GM21825 (cell line): ENCODE results near the gene AP2B1.
A peak's percentile ranks its signal among the peaks of the same experiment; 100 is the strongest.
"Not testable (repeated sequence)": the region's sequence is repeated elsewhere in the genome, so short reads cannot be mapped to it uniquely, and the experiment has no call there.

Experiments
- ATAC-seq: cut with Tn5 transposase; IDR thresholded peaks from one replicate; pipeline ENCODE4 v1.9.1; 2021; ENCODE audit warnings: mild to moderate bottlenecking, moderate library complexity; ENCODE audit not compliant: unreplicated experiment

Gene AP2B1

DNA sequence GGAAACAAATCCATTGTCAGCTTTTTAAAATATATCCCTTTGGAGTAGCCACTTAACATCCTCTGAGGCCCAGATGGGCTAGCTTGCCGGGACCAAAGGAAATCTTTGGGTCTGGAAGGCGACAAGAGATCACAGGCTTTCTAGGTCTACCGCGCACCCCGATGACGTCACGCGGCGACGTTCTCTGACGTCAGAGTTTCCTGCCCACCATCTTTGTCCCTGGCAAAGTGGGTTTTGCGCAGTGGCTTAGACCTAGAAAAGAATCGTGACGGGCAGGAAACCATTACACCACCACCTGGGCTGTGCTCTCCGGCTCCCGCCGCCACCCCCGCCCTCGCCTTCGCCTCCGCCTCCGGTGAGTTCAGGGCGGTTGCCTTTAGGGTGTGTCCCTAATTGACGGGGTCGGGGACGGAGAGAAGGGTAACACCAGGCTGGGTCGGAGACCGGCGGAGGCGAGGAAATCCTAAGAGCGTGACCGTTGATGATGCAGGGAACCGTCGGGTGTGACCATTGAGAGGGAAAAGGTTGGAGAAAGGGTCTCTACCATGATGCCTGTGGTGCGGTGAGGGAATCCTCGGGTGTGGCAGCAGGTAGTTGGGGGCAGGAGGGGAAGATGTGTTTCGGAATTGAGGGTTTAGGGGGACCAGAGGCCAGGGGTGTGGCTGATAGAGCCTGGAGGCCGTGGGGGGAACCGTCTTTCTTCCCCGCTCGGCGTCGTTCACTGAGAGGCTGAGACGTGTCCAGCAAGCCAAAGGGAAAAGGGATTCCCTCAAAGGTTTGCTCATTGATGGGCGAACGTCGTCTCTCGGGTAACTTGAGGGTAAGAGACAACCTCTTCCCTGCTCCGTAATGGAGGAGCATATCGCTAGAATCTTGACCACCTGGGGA, at the start of gene AP2B1:
Gene AP2B1 (plus strand): TSS at position 249 of the 888 bp plus-strand sequence. CDS start 6,709 bp downstream, outside the sequence.
- ATAC-seq: peak; percentile 86

DNA sequence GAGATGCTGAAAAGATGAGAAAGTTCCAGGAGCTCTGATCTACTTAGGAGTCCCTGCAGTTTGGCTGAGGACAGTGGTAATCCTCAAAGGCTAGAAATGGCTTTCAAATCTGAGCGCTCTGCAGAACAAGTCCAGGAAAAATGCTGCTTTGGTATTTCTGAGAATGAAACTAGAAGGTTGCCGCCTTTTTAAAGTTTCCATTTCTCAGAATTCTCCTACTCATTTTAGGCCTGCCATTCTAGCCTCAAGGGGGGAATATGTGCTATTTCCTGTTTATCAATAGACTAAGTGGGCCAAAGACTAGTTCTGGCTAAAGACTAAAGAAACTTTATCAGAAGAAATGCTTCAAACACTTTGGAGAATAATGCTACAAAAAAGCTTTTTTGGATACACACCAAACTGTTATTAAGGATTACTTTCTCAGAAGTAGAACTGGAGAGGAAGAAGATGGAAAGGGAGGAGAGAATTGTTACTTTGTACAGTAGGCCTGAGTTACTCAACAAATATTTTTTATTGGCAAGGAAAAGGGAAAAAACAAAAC, 49.5 kb upstream of the AP2B1 start, which contains the start of gene SLFN12L:
Gene SLFN12L (minus strand): TSS at position 78 of the 541 bp plus-strand sequence. CDS start 15,314 bp downstream, outside the sequence.
- ATAC-seq: no peak

DNA sequence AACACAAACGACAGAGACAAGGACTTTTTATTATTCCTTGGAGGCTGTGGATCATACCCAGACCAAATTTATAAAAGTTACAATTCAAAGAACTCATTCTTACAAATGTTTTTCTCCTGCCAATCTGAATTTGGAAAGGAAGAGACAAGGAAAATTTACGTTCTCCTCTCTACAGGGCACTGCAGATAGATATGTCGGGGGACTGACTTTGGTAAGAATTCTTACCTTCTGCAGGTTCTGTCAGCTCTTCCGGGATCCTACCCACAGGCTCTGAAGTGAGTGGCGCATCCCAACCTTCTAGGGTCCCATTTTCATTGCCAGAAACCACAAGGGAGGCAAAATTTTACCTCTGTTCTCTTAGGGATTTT, 47.5 kb upstream of the AP2B1 start:
- ATAC-seq: no peak

DNA sequence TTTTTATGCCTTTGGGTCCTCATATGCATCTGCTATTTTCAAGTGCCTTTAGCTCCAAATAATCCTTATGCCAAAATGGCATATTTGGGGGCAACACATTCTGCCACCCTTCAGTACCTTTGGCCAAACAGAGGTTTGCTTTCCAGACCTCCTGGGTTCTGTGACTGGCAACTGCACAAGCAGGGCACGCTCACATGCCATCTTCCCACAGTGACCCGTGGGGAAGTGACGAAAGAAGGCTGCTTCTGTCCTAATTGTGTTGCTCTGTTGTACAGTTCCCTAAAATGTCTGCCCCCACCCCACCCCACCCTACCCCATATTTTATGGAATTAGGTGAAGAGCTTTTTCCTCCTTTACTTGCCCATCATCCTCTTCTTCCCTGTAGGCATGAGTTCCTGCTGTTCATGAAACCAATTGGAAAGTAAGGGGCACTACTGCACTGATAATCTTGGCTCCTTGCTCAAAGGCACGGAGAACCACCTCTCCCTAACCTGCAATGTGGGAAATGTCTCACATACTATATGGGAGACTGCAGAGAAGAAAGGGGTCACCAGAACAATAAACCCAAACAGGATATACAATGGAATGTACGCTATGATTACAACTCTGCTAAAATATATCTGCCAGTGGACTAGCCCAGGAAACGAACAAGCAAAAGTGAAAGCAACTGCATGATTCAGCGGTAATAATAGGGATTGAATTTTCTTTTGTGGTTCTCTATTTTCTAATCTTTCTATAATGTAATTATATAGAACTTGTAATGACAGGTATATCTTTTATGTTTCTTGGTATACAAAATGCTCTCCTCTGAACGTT, 46.3 kb upstream of the AP2B1 start:
- ATAC-seq: no peak

DNA sequence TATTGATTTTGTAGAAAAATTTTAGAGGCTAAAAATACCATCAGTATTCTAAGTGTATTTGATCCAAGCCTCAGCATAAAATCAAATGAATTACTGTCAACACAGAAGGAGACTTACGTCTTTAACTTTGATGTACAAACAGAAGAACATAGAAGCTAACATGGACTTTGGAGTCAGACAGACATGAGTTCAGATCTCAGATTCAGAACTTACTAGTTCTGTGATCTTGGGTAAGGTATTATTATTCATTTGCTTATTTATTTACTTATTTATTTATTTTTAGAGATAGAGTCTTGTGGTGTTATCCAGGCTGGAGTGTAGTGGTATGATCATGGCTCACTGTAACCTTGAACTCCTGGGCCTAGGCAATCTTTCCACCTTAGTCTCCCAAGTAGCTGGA, 45.7 kb upstream of the AP2B1 start:
- no peak for ATAC-seq

DNA sequence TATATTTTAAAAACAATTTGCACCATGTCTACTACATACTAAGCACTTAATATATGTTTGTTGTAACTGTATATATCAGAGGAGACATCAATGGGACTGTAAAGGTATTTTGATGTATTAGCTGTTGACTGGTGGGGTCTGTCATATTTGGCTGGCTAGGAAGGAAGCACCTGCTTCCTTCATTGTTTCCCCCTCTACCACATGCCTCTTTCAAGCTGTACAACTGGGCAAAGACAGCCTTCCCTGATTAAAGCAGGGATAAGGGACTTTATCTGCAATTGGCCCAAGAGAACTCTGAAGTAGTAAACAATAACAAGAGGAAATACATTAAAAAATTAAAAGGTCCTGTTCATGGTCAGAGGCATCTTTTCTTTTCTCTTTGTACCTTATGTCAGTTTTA, 44.1 kb upstream of the AP2B1 start:
- no peak for ATAC-seq

DNA sequence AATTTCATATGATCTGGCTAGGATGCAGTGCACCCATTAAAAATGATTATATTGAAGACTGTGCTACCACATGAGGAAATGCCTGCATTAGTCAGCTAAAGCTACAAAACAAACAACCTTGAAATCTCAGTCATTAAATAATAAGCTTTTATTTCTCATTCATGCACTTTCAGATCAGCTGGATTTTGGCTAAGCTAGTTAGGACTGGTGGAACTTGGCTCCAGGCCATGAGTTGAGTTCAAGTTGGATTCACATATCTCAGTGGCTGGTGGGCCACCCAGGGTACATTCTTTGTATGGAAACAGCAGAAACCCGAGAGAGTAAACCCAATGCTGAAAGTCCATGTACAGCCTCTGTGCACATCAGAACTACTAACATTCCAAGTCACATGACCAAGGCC, 43.3 kb upstream of the AP2B1 start:
- no peak for ATAC-seq

DNA sequence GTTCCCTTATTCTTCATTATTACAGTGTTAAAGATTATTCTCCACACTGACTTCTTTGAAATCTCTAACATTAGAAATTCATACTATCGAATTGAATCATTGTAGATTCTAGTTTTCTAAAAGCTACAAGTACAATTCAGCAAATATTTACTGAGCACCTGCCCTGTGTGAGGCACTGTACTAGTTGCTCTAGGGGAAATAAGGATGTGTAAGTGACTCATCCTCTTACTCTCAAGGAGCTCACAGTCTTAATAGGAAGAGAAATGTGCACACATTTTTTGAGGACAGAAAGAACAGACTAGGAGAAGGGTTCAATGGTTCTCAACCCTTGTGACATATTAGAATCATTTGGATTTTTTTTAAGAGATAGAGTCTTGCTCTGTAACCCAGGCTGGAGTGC, 42.0 kb upstream of the AP2B1 start:
- ATAC-seq: no peak

DNA sequence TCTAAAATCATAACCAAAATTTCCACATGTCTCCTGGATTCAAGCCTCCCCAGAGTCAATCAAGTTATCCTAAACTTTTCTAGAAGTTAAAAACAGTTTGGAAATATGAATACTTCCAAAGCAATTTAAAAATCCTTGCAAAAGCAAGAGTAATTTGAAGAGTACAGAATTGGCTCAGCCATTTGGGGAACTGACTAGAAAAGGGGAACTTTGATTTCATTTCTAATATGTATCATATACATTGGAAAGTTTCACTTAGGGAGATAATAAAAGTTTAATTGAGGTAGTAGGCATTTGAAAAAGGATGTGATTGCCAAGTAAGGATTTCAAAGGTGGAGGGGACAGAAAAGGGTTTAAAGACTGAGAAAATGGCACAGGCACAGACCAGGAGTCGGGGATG, 40.6 kb upstream of the AP2B1 start:
- no peak for ATAC-seq

DNA sequence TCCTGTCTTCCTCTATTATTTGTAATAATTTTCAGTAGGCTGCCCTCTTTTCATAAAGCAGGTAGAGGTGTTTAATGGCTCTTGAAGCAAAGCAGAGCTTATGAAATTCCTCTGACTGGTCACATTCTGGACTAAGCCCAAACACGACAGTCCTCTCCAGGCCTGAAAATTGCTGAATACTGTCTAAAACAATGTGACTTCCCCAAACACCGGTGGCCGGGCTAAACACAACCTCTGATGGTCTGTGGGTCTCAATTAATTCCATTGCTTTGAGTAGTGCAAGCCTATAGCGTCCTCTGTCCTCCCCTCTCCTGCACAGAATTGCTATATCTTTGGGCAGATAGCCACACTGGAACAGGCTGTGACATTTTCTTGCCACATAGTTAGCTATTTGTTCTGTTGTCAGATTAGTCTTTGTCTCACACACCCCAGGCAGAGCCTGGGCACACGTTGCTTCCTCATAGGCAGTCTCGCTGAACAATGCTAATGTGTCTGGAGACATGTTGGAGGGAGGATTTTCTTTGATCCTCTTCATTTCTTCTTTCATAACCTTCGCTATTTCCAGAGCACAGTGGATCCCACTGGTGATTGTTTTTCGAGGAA, 38.8 kb upstream of the AP2B1 start:
- ATAC-seq: no peak

DNA sequence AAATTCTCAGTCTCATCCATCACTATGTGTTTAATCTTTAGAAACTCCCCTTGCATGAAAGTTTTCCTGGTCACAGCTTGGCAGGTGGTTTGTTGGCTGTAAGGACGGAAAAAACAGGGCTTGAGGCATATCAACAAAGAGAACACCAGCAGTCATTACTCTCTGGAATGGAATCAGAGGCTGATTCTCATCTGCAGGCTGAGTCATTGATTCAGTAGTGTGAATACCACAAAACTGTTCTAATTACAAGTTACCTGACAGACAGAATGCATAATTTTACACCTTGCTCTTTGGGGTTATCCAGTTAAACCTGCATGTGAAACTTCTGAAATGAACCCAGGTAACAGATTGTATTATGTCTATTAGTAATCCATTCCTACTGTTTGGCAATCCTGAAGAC, 38.1 kb upstream of the AP2B1 start:
- no peak for ATAC-seq

DNA sequence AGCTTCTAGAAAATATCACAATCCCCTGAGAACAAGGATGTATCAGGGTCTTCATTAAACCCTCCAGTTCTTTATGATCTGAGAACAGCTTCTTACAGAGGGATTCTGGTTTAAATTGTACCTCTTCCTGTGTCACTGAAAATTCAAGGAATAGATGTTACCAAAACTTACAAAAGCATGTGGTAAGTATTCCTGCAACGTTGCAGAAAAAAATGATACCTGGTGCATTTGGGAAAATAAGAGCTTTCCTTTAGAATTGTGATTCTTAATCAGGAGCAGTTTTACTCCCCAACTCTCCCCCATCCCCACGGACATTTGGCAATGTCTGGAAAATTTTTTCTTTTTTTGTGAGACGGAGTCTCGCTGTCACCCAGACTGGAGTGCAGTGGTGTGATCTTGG, 33.8 kb upstream of the AP2B1 start:
- no peak for ATAC-seq

DNA sequence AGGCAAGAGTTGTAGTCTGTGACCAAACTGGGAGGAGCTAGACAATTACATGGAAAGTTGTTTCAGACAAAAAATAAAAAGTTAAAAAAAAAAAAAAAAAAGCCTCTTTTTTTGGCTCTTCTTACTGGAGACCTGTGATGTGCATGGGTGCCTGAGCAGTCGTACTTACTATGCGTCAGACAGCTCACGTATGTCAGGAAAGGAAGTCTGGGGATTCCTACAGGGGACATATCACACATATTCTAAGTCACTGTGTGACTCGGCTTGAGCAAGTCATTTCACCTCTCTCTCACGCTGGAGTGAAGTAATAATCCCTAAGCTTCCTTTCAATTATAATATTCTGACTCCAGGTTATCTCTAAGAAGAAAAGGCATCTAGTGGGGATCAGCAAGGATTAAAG, 32.5 kb upstream of the AP2B1 start:
- no peak for ATAC-seq

DNA sequence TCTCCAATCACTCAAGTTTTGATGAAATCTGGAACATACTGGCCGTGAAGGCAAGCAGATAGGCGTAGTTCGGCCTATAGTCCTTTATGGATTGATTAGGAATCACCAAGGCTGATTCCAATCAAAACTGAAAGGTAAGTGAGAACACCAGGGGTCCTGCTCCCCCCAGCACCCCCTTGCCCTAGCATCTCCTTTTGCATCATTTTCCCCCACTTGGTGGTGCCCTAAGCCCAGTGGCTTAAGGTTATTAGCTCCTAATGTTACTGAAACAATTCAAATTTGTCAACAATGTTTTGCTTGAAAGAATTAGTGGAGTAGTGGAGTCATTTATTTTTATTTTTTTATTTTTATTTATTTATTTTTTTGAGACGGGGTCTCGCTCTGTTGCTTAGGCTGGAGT, 31.4 kb upstream of the AP2B1 start:
- ATAC-seq: no peak

DNA sequence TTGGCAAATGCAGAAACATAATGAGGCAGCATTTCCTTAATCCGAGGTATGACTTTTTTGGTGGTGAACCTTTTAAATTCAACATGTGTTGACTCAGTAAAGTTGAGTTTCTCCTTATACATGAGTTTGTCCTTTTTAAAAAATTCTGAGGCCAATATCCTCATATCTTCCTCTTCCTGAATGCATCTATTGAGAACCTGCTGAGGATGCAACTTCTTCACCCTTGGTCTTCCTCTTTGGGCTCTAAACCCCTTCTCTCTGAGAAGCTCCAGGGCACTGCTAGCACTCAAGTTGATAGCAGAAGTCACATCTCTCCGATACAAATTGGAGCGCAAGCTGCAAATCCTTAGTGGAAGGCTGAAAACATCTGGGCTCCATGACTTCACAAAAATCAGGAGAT, 29.8 kb upstream of the AP2B1 start:
- ATAC-seq: no peak

DNA sequence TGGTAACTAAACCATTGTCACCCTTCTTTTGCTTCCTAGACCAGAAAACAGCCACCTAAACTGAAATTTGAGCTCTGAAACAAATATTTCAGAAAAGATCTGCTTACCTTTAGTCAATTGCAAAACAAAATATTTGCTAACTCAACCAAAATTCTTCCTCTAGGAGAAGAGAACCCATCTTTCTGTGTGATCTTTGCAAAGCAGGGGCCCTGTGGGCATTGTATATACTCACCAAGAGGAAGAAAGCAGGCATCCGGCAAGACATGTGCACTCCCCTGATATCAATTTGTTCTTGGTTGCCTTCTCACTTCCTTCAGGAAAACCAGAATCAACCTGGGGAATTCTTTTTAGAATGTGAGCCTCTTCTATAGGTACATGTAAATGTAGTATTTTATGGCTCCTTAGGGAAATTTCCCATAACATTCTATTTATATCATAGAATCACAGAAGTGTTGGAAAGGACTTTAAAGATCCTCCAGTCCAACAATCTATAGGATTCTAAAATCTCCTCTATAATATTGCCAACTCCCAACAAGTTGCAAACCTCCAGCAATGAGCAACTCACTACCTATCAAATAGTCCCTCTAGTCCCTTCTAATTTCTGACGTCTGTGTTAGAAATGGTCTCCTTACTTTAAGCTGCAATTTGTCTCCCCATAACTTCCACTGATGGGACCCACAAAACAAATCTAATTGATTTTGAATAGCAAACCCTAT, 27.5 kb upstream of the AP2B1 start:
- ATAC-seq: no peak

DNA sequence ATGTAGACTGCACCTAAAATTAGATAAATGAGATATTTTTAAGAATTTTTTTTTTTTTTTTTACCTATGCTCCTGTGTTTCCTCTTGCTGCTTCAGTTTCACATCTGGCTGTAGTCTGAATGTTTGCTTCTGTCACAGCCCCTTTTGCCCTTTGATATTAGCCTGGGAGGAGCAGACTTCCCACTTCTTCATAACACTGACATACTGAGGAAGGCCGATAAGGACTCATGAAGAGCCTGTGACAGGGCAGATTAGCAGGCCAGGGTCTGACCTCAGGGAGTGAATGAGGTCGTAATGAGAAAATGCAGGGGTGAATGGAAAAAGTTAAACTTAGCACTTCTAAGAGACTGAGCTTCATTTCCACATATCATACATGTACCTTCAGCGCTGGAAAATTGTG, 26.4 kb upstream of the AP2B1 start, which contains the start of gene SLFN14:
Gene SLFN14 (minus strand): TSS at position 117 of the 400 bp plus-strand sequence. CDS start 2,757 bp downstream, outside the sequence.
- ATAC-seq: no peak

DNA sequence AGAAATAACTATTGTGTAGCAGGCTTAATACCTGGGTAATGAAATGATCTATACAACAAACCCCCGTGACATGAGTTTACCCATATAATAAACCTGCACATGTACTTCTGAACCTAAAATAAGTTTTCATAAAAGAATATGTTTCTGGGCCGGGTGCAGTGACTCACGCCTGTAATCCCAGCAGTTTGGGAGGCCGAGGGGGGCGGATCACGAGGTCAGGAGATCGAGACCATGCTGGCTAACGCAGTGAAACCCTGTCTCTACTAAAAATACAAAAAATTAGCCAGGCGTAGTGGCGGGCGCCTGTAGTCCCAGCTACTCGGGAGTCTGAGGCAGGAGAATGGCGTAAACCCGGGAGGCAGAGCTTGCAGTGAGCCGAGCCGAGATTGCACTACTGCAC, 23.9 kb upstream of the AP2B1 start:
- ATAC-seq: not testable (repeated sequence)

DNA sequence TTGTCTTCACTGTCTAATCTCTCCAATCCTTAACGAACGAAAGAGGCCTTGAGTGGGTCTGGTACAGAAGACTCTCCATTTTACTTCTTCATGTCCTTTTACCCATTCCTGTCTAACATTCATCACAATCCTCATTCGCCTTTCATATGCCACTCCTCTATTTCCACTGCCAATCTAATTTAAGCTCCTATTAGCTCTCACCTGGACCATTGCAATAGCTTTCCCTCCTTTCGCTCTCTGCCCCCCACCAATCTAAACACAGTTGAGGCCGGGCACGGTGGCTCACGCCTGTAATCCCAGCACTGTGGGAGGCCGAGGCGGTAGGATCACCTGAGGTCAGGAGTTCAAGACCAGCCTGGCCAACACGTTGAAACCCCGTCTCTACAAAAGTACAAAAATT, 20.2 kb upstream of the AP2B1 start:
- ATAC-seq: no peak

DNA sequence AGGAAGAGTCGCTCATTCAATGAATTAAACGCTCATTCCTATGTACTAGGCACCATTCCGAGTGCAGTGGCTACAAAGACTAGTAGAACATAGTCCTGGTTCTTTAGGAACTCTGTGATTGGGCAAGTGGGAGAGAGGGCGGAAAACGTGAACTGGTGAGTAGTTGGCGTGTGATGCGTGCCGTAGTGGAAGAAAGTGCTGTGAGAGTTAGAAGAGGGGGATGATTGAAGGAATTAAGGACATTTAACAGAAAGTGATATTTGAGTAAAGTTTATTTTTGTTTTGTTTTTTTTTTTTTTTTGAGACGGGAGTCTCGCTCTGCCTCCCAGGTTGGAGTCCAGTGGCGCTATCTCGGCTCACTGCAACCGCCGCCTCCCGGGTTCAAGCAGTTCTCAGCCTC, 18.6 kb upstream of the AP2B1 start:
- no peak for ATAC-seq

DNA sequence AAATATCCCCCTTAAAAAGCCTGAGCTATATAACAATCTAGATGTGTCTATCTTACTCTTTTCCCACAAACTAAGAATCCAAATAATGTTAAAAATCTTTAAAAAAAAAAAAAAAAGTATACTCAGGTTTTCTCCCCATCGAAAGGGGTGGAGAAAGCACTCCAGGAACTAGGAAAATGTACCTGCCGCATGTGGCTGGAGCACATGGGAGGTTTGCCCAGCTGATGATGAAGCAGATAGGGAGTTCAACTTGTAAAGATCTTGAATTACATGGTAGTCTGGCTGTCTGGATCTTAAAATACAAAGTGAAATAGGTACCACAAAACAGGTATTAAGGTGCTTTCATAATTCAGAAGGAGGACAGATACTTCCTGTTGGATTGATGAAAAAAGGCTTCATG, 17.7 kb upstream of the AP2B1 start:
- ATAC-seq: no peak
